GM10248 (cell line): ENCODE results near the gene BGLAP.

Source experiments
- CTCF ChIA-PET: fragments of 300-600 bp; sonication (Branson Sonifier 250); formaldehyde crosslinking; extraction: SDS; loops from one replicate; lab custom pipeline; 2021; ENCODE audit warnings: antibody characterized with exemption; lab: Yijun Ruan, JAX
- POLR2A ChIA-PET: fragments of 350-650 bp; sonication (Branson Sonifier 250); formaldehyde crosslinking; extraction: SDS; loops from one replicate; lab custom pipeline; 2020; ENCODE audit warnings: antibody characterized with exemption; lab: Yijun Ruan, JAX
- DNase-seq: peaks from one replicate; pipeline ENCODE4 v3.0.0; 2012; ENCODE audit errors: extremely low spot score
- TF ChIP-seq, protein P1 (sequence below): IDR thresholded peaks from 2 replicates; pipeline ENCODE4 v1.5.1; 2012; ENCODE audit warnings: mild to moderate bottlenecking, low read depth; ENCODE audit errors: extremely low read depth, missing control alignments, control extremely low read depth

The BGLAP gene

DNA sequence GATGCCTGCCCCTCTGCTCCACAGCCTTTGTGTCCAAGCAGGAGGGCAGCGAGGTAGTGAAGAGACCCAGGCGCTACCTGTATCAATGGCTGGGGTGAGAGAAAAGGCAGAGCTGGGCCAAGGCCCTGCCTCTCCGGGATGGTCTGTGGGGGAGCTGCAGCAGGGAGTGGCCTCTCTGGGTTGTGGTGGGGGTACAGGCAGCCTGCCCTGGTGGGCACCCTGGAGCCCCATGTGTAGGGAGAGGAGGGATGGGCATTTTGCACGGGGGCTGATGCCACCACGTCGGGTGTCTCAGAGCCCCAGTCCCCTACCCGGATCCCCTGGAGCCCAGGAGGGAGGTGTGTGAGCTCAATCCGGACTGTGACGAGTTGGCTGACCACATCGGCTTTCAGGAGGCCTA lies 754 bp downstream of the BGLAP start:
- ChIA-PET CTCF (interaction anchor here (1.7 to 1.8 kb wide), 3 partner anchors 9 to 18 kb away, joined by 4 to 7 read pairs (median 5); no protein-coding TSS in a partner anchor), POLR2A (interaction anchor here (0.6 to 1.2 kb wide), 2 partner anchors 9 to 36 kb away, joined by 4 read pairs; no protein-coding TSS in a partner anchor)
- no peak for DNase-seq
- TF ChIP-seq, protein P1, sequence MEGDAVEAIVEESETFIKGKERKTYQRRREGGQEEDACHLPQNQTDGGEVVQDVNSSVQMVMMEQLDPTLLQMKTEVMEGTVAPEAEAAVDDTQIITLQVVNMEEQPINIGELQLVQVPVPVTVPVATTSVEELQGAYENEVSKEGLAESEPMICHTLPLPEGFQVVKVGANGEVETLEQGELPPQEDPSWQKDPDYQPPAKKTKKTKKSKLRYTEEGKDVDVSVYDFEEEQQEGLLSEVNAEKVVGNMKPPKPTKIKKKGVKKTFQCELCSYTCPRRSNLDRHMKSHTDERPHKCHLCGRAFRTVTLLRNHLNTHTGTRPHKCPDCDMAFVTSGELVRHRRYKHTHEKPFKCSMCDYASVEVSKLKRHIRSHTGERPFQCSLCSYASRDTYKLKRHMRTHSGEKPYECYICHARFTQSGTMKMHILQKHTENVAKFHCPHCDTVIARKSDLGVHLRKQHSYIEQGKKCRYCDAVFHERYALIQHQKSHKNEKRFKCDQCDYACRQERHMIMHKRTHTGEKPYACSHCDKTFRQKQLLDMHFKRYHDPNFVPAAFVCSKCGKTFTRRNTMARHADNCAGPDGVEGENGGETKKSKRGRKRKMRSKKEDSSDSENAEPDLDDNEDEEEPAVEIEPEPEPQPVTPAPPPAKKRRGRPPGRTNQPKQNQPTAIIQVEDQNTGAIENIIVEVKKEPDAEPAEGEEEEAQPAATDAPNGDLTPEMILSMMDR, result no peak

DNA sequence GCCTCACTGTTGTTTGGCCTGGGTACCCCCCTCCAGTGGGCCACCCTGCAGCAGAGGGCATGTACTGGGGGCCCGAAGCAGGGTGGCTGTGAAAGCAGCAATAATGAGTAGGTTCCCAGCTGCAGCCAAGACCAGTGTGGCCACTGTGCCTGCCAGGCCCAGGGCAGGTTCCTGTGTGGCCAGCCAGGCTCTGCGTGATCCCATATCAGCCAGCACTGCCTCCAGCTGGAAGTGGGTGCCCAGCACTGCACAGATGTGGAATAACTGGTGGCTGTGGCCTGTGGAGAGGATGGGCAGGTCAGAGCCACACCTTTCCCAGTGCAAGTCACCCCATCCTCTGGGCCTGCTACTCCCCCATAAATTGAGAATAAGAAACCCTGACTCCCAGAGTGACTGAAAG lies 2.1 kb downstream of the BGLAP start:
- no peak for DNase-seq
- TF ChIP-seq, protein P1, result no peak
- ChIA-PET CTCF (interaction anchor here (4.8 kb wide), 1 partner anchor 19 kb away, joined by 34 read pairs; no protein-coding TSS in a partner anchor), POLR2A (no interaction called here)

DNA sequence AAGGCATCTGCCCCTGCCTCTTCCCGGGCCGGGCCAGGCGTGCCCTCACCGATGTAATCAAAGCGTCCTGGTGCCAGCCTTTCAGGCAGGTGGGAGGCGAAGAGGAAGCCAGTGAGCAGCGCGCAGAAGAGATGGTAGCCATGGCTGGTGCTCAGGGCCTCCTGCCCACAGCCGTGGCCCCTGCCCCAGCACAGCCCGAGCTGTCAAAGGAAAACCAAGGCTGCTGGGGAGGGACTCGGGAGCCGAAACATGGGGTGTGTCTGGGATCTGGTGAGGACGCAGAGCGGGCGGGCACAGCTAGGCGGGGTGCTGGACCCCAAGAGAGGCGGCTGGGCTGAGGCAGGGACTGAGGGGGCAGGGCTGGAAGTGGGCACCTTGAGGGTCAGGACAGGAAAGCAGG lies 2.7 kb downstream of the BGLAP start:
- ChIA-PET CTCF (interaction anchor here (4.8 kb wide), 1 partner anchor 19 kb away, joined by 34 read pairs; no protein-coding TSS in a partner anchor), POLR2A (no interaction called here)
- no peak for DNase-seq
- TF ChIP-seq, protein P1, result no peak

DNA sequence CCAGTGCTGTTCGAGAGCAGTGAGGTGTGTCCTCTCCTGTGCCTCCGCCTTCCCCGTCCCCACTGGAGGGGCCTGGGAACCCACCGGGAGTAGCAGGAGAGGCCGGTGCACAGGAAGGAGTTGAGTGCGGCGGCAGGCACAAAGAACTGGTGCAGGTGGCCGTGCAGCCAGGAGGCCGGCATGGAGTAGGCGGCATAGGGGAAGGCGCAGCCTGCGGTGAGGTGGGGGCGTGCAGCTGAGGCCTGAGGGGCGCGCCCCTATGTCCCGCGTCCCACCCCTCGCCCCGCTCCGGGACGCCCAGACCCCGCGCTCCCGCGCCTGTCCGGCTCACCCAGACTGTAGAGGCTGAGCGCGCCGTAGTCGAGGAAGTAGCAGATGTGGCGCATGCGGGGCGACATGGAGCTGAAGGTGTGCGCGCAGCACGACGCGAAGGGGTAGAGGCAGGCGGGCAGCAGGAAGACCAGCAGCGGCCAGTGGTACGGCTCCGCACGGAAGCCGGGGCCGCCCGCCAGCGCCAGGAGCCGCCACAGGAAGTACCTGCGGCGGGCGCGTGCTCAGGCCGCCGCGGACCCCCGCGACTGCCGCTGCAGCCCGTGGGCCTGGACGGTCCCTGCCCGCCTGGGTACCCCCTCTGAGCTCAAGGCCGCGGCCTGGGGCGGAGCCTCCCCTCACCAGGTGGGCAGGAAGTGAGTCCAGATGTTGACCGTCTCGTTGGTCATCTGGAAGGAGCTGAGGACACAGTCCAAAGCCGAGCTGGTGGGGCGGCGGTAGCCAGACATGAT lies 3.7 kb downstream of the BGLAP start:
- peak; percentile 67 for DNase-seq
- TF ChIP-seq, protein P1, result no peak
- ChIA-PET CTCF (interaction anchor here (0.8 to 4.8 kb wide), 13 partner anchors 8 to 140 kb away, joined by 3 to 34 read pairs (median 4); no protein-coding TSS in a partner anchor), POLR2A (interaction anchor here (0.5 kb wide), 1 partner anchor 10 kb away, joined by 7 read pairs; no protein-coding TSS in a partner anchor)

DNA sequence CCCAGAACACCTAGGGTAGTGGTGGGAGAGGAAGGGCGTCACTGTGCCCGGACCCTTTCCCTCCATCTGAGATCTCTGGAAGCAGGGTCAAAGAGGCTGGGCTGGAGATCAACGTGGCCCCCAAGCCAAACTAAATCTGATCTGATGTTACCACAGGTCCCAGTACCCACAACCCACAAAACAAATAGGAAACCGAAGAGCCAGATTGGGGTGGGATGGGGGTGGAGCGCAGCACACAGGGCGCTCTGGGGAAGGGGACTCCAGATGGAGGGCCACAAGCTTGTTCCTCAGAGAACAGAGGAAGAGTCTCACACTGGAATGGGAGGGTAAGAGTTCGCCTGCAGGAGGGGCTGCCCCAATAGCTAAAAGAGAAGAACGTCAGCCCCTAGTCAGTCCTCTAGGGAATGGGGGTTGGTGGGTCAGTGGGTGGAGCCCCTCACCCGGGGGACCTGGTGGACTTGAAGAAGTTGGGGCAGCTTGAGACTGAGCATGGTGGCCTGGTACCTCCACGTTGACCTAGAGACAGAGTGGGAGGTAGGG lies 4.3 kb downstream of the BGLAP start:
- ChIA-PET POLR2A (interaction anchor here (0.5 kb wide), 1 partner anchor 11 kb away, joined by 7 read pairs; no protein-coding TSS in a partner anchor), CTCF (interaction anchor here (0.9 to 4.8 kb wide), 12 partner anchors 9 to 140 kb away, joined by 3 to 34 read pairs (median 4); no protein-coding TSS in a partner anchor)
- TF ChIP-seq, protein P1, result no peak
- DNase-seq, result no peak

DNA sequence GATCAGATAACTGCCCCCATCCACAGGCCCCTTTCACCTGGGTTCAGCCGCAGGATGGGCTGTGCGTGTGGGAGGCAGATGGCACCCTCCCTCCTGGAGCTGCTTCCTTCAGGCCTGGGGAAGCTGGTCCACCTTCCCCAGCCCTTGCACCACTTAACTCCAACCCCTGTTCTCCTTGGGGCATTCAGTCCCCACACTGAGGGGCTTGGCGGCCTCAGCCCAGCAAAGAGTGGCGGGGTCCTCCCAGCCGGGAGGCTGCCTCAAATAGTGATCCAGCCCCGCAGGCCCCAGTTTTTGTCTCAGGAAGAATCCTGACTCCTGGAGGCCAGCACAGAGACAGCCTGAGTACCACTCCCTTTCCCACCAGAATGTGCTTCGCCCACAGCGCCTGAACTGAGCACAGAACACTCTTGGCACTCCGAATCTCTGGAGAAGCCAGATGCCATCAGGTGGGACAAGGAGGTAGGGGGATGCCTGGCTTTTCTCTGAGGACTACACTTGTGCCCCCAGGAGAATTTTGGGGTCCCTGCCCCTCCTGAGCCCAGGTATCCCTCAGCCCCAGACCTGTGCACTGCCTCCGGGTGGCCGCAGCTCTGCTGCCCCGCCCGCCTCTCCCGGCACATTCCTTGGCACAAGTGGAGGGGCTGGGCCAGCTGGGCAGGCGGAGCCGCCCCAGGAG lies 4.9 kb downstream of the BGLAP start:
- TF ChIP-seq, protein P1, result no peak
- no peak for DNase-seq
- POLR2A ChIA-PET, result interaction anchor here (0.7 kb wide), 1 partner anchor 9 kb away, joined by 3 read pairs; no protein-coding TSS in a partner anchor
- CTCF ChIA-PET, result interaction anchor here (0.9 to 4.8 kb wide), 5 partner anchors 10 to 33 kb away, joined by 3 to 34 read pairs (median 5); no protein-coding TSS in a partner anchor
